Keratinocyte (primary cell): ENCODE measurements around the gene CYP19A1. TPM values are rescaled to one million over a fixed set of nuclear protein-coding genes. Genes with fewer than 3 reads are reported as not detected.

Source experiments
- DNase-seq: peaks from one replicate; pipeline ENCODE4 v3.0.0-alpha.2; 2011; ENCODE audit warnings: low read depth, missing footprints, low spot score
- FAIRE-seq: peaks from 2 replicates; lab custom pipeline; 2011; peaks lifted over from hg19 to GRCh38; lab: Jason Lieb, UNC
- H2AFZ ChIP-seq: 2 replicates; pipeline ENCODE4 v1.6.0; 2012; ENCODE audit warnings: low read length, control low read depth, inconsistent platforms; ENCODE audit not compliant: control insufficient read depth
- H3K27ac ChIP-seq: 2 replicates; pipeline ENCODE4 v1.5.1; 2011; ENCODE audit warnings: low read length; ENCODE audit not compliant: control insufficient read depth, insufficient read depth
- H3K27me3 ChIP-seq: 3 replicates; pipeline ENCODE4 v1.6.0; 2011; ENCODE audit warnings: low read length; ENCODE audit not compliant: control insufficient read depth, insufficient read depth; ENCODE audit errors: extremely low read depth
- H3K36me3 ChIP-seq, 2 experiments: 2 replicates in 1 of 2; 3 replicates in 1 of 2; pipeline ENCODE4 v1.5.1; 2011; ENCODE audit warnings: low read length in 2 of 2, mild to moderate bottlenecking in 1 of 2; ENCODE audit not compliant: control insufficient read depth in 2 of 2, insufficient read depth in 2 of 2; ENCODE audit errors: extremely low read depth in 1 of 2
- H3K4me1 ChIP-seq: 3 replicates; pipeline ENCODE4 v1.5.1; 2011; ENCODE audit warnings: low read length; ENCODE audit not compliant: control insufficient read depth, insufficient read depth; ENCODE audit errors: extremely low read depth
- H3K4me2 ChIP-seq: 3 replicates; pipeline ENCODE4 v1.6.0; 2011; ENCODE audit warnings: low read depth, low read length; ENCODE audit not compliant: control insufficient read depth, insufficient read depth; ENCODE audit errors: extremely low read depth
- H3K4me3 ChIP-seq, 3 experiments: fragments of 200-600 bp in 1 of 3; sonication (generic) in 1 of 3; 2 replicates in 2 of 3; 3 replicates in 1 of 3; pipeline ENCODE4 v1.5.1; 2011 to 2016; ENCODE audit warnings: low read length in 3 of 3, mild to moderate bottlenecking in 3 of 3, control low read depth in 2 of 3, inconsistent platforms in 1 of 3, low read depth in 1 of 3, mixed read lengths in 1 of 3, mixed run types in 1 of 3, moderate library complexity in 1 of 3; ENCODE audit not compliant: control insufficient read depth in 2 of 3, insufficient read depth in 2 of 3; ENCODE audit errors: extremely low read depth in 1 of 3
- H3K79me2 ChIP-seq: 2 replicates; pipeline ENCODE4 v1.6.0; 2012; ENCODE audit warnings: low read length; ENCODE audit not compliant: control insufficient read depth, insufficient read depth
- H3K9ac ChIP-seq: 3 replicates; pipeline ENCODE4 v1.6.0; 2011; ENCODE audit warnings: low read length; ENCODE audit not compliant: control insufficient read depth, insufficient read depth; ENCODE audit errors: extremely low read depth
- H3K9me1 ChIP-seq: 3 replicates; pipeline ENCODE4 v1.6.0; 2011; ENCODE audit warnings: low read length; ENCODE audit not compliant: control insufficient read depth, insufficient read depth; ENCODE audit errors: extremely low read depth
- H3K9me3 ChIP-seq: 2 replicates; pipeline ENCODE4 v1.5.1; 2012; ENCODE audit warnings: low read depth, low read length; ENCODE audit not compliant: control insufficient read depth
- H4K20me1 ChIP-seq: 3 replicates; pipeline ENCODE4 v1.6.0; 2011; ENCODE audit warnings: low read length; ENCODE audit not compliant: control insufficient read depth, insufficient read depth; ENCODE audit errors: extremely low read depth
- EZH2 ChIP-seq: IDR thresholded peaks from one replicate; pipeline ENCODE4 v1.6.1; 2012; ENCODE audit warnings: inconsistent platforms, mild to moderate bottlenecking, low read length, moderate library complexity
- dilution Hi-C: fragments of 300-500 bp; cut with MboI; formaldehyde crosslinking; loops from one replicate; pipeline ENCODE4 v1.7.0; 2020; ENCODE audit warnings: low sequenced_read_pairs; ENCODE audit not compliant: extremely low pct_ligation_motif_present
- polyA plus RNA-seq, 5 experiments: library from polyadenylated mRNA; depleted of rRNA in 3 of 5; stranded (reverse) in 3 of 5; stranded (forward) in 1 of 5; unstranded in 1 of 5; fragments of >200 nt; gene quantifications; 1 replicate in 1 of 5; 2 replicates in 3 of 5; 3 replicates in 1 of 5; pipeline versions ENCODE4 v1.2.1 to v1.2.3, GENCODE V29; 2011 to 2012; ENCODE audit warnings: missing spikeins in 2 of 5, low read depth in 1 of 5, low replicate concordance in 1 of 5
- TF ChIP-seq, protein P1 (sequence below), 3 experiments: IDR thresholded peaks in 1 of 3; conservative IDR thresholded peaks in 1 of 3; optimal IDR thresholded peaks in 1 of 3; 2 replicates in 2 of 3; 3 replicates in 1 of 3; pipeline versions ENCODE3 to v1.5.1; 2011; ENCODE audit warnings: low read length in 3 of 3, mild to moderate bottlenecking in 3 of 3, moderate library complexity in 2 of 3, control low read depth in 1 of 3, inconsistent platforms in 1 of 3; ENCODE audit not compliant: insufficient read depth in 2 of 3; ENCODE audit errors: extremely low read depth in 1 of 3

CYP19A1 gene
- polyA plus RNA-seq, 1 donor (not counting 4 experiments of a cell fraction or from before 2014, with no cell fraction given): not detected

DNA sequence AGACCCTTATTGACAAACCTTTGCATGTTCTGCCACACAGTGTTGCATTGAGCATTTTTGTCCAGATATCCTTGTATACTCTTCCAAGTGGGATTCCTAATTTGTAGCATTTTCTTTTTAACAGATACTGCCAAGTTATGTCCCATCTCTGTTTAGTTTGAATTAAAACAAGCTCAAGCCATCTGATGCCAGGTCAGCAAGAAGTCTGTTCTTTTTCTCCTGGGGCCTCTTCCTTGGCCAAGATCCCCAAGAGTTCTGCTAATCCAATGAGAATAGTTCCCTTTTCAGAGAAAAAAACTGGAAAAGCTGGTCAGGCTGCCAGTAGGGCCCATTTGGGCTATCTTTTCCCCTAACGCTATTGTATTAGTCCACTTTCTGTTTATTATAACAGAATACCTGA is 32.9 kb upstream of the CYP19A1 start:
- no peaks in the 10 kb centered on the region for H3K36me3 ChIP-seq
- H3K9me1 ChIP-seq: no peaks in the 10 kb centered on the region
- H3K4me2 ChIP-seq: no peak overlapping the region
- DNase-seq (no peak), FAIRE-seq (no peak)
- no peaks in the 10 kb centered on the region for H3K79me2 ChIP-seq
- no peak overlapping the region for H3K9ac ChIP-seq
- no peak overlapping the region for H3K4me3 ChIP-seq
- H2AFZ ChIP-seq: no peak overlapping the region
- no peaks in the 10 kb centered on the region for H3K9me3 ChIP-seq
- no peak overlapping the region for H3K27ac ChIP-seq
- H3K27me3 ChIP-seq: no peaks in the 10 kb centered on the region
- no peaks in the 10 kb centered on the region for H3K4me1 ChIP-seq
- no peaks in the 10 kb centered on the region for H4K20me1 ChIP-seq
- TF ChIP-seq EZH2: no peak
- TF ChIP-seq, protein P1, sequence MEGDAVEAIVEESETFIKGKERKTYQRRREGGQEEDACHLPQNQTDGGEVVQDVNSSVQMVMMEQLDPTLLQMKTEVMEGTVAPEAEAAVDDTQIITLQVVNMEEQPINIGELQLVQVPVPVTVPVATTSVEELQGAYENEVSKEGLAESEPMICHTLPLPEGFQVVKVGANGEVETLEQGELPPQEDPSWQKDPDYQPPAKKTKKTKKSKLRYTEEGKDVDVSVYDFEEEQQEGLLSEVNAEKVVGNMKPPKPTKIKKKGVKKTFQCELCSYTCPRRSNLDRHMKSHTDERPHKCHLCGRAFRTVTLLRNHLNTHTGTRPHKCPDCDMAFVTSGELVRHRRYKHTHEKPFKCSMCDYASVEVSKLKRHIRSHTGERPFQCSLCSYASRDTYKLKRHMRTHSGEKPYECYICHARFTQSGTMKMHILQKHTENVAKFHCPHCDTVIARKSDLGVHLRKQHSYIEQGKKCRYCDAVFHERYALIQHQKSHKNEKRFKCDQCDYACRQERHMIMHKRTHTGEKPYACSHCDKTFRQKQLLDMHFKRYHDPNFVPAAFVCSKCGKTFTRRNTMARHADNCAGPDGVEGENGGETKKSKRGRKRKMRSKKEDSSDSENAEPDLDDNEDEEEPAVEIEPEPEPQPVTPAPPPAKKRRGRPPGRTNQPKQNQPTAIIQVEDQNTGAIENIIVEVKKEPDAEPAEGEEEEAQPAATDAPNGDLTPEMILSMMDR (optimal IDR thresholded peaks at IDR 0.05 in 1 of 3, IDR thresholded peaks at IDR 0.05 in 1 of 3, conservative IDR thresholded peaks at IDR 0.05 in 1 of 3; ENCODE audit: extremely low read depth in 1 of 3, insufficient read depth in 2 of 3, low read length in 3 of 3): no peak
- dilution Hi-C loops: no loop called here

GRCh38 chr15:51369451-51369761 is 31.0 kb upstream of the CYP19A1 start:
- FAIRE-seq (no peak), DNase-seq (no peak)
- Histone ChIP-seq H3K4me3 (no peak overlapping the region), H3K9ac (no peak overlapping the region), H3K9me3 (no peaks in the 10 kb centered on the region), H3K27ac (no peak overlapping the region), H2AFZ (no peak overlapping the region), H3K27me3 (no peaks in the 10 kb centered on the region), H3K4me1 (no peaks in the 10 kb centered on the region), H3K36me3 (no peaks in the 10 kb centered on the region), H4K20me1 (no peaks in the 10 kb centered on the region), H3K9me1 (no peaks in the 10 kb centered on the region), H3K4me2 (no peak overlapping the region), H3K79me2 (no peaks in the 10 kb centered on the region)
- dilution Hi-C loops: no loop called here
- no peak for TF ChIP-seq EZH2
- TF ChIP-seq, protein P1 (optimal IDR thresholded peaks at IDR 0.05 in 1 of 3, IDR thresholded peaks at IDR 0.05 in 1 of 3, conservative IDR thresholded peaks at IDR 0.05 in 1 of 3; ENCODE audit: extremely low read depth in 1 of 3, insufficient read depth in 2 of 3, low read length in 3 of 3): no peak
